ENCODE data around the gene SCN8A. TPM values are rescaled to one million over a fixed set of nuclear protein-coding genes. Genes with fewer than 3 reads are reported as not detected.

The SCN8A gene
- total RNA-seq, 1 donor from 2014 or later = 2.7 TPM

DNA sequence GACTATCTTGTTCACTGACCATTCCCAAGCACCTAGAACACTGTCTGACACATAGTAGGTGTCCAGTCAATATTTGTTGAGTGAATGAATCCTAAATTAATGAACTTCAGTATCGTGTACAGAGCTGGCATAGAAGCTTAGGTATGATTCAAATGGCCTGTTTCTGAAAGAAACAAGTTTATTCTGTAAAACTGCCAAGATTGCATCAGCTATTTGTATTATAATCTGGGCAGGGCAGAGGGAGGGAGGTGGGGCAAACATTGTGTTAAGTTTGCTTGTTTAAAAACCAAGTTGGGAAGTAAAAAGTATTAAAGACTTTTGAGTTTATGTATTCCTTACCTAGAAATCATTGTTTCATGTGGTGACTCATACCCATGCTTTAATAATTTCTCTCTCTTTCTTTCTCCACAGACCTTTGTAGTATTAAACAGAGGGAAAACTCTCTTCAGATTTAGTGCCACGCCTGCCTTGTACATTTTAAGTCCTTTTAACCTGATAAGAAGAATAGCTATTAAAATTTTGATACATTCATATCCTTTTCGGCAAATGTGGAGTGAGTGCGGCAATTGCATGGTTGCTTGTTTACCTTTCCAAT lies 92.8 kb downstream of the SCN8A start:
- H3K27ac Mint-ChIP-seq = no peak overlapping the region

DNA sequence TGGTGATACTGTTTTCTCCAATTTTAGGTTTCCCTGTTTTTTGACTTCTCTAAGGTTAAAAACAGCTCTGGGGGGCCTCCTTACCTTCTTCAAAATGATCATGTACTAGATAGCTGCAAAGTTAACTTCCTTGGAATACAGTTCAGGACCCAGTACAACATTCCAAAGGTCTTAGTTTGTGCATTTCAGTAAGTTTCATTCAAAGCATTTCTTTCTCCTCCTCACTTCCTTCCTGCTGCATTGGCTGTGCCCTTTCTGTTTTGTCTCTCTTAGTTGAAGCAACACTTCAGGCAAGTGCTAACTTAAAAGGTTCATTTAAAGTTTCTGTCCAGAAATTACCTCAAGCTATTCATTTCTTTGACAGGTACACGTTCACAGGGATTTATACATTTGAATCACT lies 95.7 kb downstream of the SCN8A start:
- no peak for DNase-seq (ENCODE audit: low spot score in 2 of 2, unreplicated experiment in 2 of 2)

More for the DNA sequence above, 92.8 kb downstream of the SCN8A start:
- DNase-seq (ENCODE audit: low spot score in 2 of 2, unreplicated experiment in 2 of 2) = no peak
- Mint-ChIP-seq H3K4me1 (peaks cover 18% of the 10 kb centered on the region), H3K4me3 (no peak overlapping the region), H3K36me3 (no peaks in the 10 kb centered on the region), H3K9me3 (no peaks in the 10 kb centered on the region), H3K27me3 (ENCODE audit: low read depth) (no peaks in the 10 kb centered on the region)
- TF ChIP-seq, protein P1, sequence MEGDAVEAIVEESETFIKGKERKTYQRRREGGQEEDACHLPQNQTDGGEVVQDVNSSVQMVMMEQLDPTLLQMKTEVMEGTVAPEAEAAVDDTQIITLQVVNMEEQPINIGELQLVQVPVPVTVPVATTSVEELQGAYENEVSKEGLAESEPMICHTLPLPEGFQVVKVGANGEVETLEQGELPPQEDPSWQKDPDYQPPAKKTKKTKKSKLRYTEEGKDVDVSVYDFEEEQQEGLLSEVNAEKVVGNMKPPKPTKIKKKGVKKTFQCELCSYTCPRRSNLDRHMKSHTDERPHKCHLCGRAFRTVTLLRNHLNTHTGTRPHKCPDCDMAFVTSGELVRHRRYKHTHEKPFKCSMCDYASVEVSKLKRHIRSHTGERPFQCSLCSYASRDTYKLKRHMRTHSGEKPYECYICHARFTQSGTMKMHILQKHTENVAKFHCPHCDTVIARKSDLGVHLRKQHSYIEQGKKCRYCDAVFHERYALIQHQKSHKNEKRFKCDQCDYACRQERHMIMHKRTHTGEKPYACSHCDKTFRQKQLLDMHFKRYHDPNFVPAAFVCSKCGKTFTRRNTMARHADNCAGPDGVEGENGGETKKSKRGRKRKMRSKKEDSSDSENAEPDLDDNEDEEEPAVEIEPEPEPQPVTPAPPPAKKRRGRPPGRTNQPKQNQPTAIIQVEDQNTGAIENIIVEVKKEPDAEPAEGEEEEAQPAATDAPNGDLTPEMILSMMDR (IDR thresholded peaks at IDR 0.05; ENCODE audit: unreplicated experiment) = no peak

DNA sequence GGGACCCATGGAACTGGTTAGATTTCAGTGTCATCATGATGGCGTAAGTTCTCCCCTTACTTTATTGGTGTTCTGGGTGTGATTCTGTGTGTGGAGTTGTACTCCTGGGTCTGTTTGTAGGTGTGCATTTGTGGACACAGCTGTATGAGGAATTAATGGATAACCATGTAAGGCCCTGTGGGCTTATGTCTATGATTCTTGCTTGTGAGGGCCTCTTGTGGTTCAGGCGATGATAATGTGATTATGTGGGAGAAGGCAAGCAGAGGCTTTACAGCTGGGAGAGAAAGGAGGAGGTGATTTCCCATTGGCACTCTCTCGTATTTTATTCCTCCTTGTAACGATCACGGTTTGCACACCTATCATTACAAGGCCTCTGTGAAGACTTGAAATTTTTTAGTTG lies 96.1 kb downstream of the SCN8A start:
- Mint-ChIP-seq H3K36me3 (no peaks in the 10 kb centered on the region), H3K4me3 (no peak overlapping the region), H3K4me1 (peaks cover 18% of the 10 kb centered on the region), H3K27ac (no peak overlapping the region), H3K27me3 (ENCODE audit: low read depth) (no peaks in the 10 kb centered on the region), H3K9me3 (no peaks in the 10 kb centered on the region)
- TF ChIP-seq, protein P1 (IDR thresholded peaks at IDR 0.05; ENCODE audit: unreplicated experiment) = no peak
- DNase-seq (ENCODE audit: low spot score in 2 of 2, unreplicated experiment in 2 of 2) = no peak

More for the DNA sequence above, 95.7 kb downstream of the SCN8A start:
- no peak overlapping the region for H3K27ac Mint-ChIP-seq
- no peak overlapping the region for H3K4me3 Mint-ChIP-seq
- peaks cover 18% of the 10 kb centered on the region for H3K4me1 Mint-ChIP-seq
- TF ChIP-seq, protein P1 (IDR thresholded peaks at IDR 0.05; ENCODE audit: unreplicated experiment) = no peak
- H3K36me3 Mint-ChIP-seq = no peaks in the 10 kb centered on the region
- no peaks in the 10 kb centered on the region for H3K27me3 Mint-ChIP-seq (ENCODE audit: low read depth)
- H3K9me3 Mint-ChIP-seq = no peaks in the 10 kb centered on the region

DNA sequence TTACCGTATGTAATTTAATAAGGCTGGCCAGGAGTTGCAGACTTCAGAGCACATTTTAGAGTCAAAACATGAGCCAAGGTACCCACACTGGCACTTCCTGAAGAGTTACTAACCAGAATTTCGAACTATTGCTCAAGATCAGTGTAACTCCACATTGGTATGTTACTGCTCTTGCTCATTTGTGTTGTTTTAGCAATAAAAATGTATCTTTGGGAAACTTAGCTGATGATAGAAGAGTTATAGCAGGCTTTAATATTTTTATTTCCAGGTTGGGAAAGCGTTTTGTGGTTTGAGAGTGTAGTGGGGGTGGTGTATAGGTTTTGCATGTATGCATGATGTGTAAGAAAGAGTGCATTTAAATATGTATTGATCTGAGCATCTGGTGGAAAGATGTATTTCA lies 96.6 kb downstream of the SCN8A start:
- TF ChIP-seq, protein P1 (IDR thresholded peaks at IDR 0.05; ENCODE audit: unreplicated experiment) = no peak
- H3K36me3 Mint-ChIP-seq = no peaks in the 10 kb centered on the region
- no peaks in the 10 kb centered on the region for H3K27me3 Mint-ChIP-seq (ENCODE audit: low read depth)
- H3K4me3 Mint-ChIP-seq = no peak overlapping the region
- H3K9me3 Mint-ChIP-seq = no peaks in the 10 kb centered on the region
- H3K4me1 Mint-ChIP-seq = peaks cover 18% of the 10 kb centered on the region
- no peak overlapping the region for H3K27ac Mint-ChIP-seq
- DNase-seq (ENCODE audit: low spot score in 2 of 2, unreplicated experiment in 2 of 2) = no peak

DNA sequence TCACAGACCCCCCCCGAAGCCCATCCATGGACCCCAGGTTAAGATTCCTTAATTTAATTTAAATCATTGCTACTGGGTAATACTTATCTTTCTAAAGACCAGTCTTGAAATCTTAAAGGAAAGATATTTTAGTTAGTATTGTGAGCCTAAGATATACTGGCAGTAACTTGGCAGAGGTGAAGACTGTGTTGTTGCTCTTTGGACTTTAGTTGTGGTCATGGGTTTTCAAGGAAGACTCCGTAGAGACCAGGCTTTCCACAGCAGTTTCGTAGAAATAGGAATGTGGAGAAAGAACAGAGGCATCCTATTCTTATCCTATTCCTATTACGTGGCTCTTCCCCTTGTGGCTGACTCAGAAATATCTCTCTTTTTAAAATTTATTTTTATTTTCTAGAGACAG lies 99.0 kb downstream of the SCN8A start:
- Mint-ChIP-seq H3K4me1 (peaks cover 10% of the 10 kb centered on the region), H3K27me3 (ENCODE audit: low read depth) (no peaks in the 10 kb centered on the region), H3K36me3 (no peaks in the 10 kb centered on the region), H3K4me3 (no peak overlapping the region), H3K27ac (no peak overlapping the region), H3K9me3 (no peaks in the 10 kb centered on the region)
- no peak for DNase-seq (ENCODE audit: low spot score in 2 of 2, unreplicated experiment in 2 of 2)
- TF ChIP-seq, protein P1 (IDR thresholded peaks at IDR 0.05; ENCODE audit: unreplicated experiment) = no peak

DNA sequence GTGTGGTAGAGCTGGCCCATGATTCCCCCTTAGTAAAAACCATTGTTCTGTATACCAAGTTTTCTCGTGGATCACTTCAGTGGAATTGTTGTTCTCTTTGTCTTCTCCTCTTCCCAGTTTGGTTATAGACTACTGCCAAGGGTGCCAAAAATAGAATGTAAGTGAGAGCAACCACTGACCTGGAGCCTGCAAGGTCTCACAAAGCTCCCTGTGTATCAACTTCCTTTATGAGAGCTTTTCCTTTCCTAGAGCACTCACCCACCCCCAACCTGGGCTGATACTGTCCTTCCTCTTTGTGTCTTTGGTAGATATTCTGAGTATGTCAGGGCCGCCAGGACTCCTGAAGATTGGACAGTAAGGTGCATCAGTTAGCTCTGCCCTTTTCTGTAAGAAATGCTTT lies 101.0 kb downstream of the SCN8A start:
- TF ChIP-seq, protein P1 (IDR thresholded peaks at IDR 0.05; ENCODE audit: unreplicated experiment) = no peak
- H3K4me1 Mint-ChIP-seq = peaks cover 9% of the 10 kb centered on the region
- no peaks in the 10 kb centered on the region for H3K27me3 Mint-ChIP-seq (ENCODE audit: low read depth)
- H3K36me3 Mint-ChIP-seq = no peaks in the 10 kb centered on the region
- H3K9me3 Mint-ChIP-seq = no peaks in the 10 kb centered on the region
- H3K4me3 Mint-ChIP-seq = no peak overlapping the region
- no peak for DNase-seq (ENCODE audit: low spot score in 2 of 2, unreplicated experiment in 2 of 2)
- no peak overlapping the region for H3K27ac Mint-ChIP-seq
